ENCODE measurements around the gene PFDN4.

DNA sequence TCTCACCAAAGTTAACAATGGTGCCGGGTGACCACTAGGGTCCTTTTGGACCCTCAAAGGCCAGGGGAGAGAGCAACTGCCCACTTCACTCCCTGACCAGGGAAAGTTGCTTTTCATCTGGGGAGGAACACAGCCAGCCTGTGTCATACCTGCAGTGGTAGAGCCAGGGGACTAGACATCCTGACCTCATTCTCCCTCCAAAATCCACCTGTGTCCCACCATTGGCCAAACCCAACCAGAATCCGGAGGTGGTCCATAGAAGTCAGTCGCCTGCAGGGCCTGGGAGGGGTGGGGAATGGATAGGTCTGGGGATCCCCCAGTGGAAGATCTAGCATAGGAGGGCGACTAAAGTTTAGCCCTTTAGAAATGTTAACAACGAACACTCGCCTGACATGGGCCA, 12.8 kb downstream of the PFDN4 start:
- TF ChIP-seq, protein P1, sequence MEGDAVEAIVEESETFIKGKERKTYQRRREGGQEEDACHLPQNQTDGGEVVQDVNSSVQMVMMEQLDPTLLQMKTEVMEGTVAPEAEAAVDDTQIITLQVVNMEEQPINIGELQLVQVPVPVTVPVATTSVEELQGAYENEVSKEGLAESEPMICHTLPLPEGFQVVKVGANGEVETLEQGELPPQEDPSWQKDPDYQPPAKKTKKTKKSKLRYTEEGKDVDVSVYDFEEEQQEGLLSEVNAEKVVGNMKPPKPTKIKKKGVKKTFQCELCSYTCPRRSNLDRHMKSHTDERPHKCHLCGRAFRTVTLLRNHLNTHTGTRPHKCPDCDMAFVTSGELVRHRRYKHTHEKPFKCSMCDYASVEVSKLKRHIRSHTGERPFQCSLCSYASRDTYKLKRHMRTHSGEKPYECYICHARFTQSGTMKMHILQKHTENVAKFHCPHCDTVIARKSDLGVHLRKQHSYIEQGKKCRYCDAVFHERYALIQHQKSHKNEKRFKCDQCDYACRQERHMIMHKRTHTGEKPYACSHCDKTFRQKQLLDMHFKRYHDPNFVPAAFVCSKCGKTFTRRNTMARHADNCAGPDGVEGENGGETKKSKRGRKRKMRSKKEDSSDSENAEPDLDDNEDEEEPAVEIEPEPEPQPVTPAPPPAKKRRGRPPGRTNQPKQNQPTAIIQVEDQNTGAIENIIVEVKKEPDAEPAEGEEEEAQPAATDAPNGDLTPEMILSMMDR (IDR thresholded peaks at IDR 0.05) = no peak
- TF ChIP-seq EP300 (IDR thresholded peaks at IDR 0.05) (no peak), POLR2A (IDR thresholded peaks at IDR 0.05) (no peak)

All from tibial nerve (tissue), 4 donors.